DND-41 (cell line): ENCODE results near the gene PHF1.
"Not testable (repeated sequence)": the region's sequence is repeated elsewhere in the genome, so short reads cannot be mapped to it uniquely, and the experiment has no call there.

Experiments used
- ATAC-seq: fragments of 200-7000 bp; cut with Tn5 transposase; 3 replicates; pipeline ENCODE4 v1.9.1; 2021; ENCODE audit warnings: low read depth; ENCODE audit not compliant: insufficient read depth
- DNase-seq: peaks from one replicate; pipeline ENCODE4 v3.0.0-alpha.2; 2020
- H2AFZ ChIP-seq: 2 replicates; pipeline ENCODE4 v1.6.0; 2012; ENCODE audit warnings: low read depth, low read length
- H3K27ac ChIP-seq: 2 replicates; pipeline ENCODE4 v1.5.1; 2012; ENCODE audit warnings: low read length, inconsistent platforms
- H3K27me3 ChIP-seq: fragments of 200-600 bp; sonication (generic); 2 replicates; pipeline ENCODE4 v1.6.0; 2012; ENCODE audit warnings: low read length, mild to moderate bottlenecking, inconsistent platforms; ENCODE audit not compliant: insufficient read depth, poor library complexity
- H3K36me3 ChIP-seq: 2 replicates; pipeline ENCODE4 v1.5.1; 2012; ENCODE audit warnings: low read length, inconsistent platforms; ENCODE audit not compliant: insufficient read depth
- H3K4me1 ChIP-seq: 2 replicates; pipeline ENCODE4 v1.5.1; 2012; ENCODE audit warnings: mild to moderate bottlenecking, low read length; ENCODE audit not compliant: insufficient read depth
- H3K4me2 ChIP-seq: 2 replicates; pipeline ENCODE4 v1.6.0; 2012; ENCODE audit warnings: mild to moderate bottlenecking, moderate library complexity, low read length, inconsistent platforms; ENCODE audit not compliant: insufficient read depth
- H3K4me3 ChIP-seq, 2 experiments: fragments of 200-600 bp in 1 of 2; shearing (Covaris generic) in 1 of 2; 2 replicates each; pipeline ENCODE4 v1.5.1; 2012 to 2016; ENCODE audit warnings: inconsistent platforms in 2 of 2, low read length in 2 of 2, mild to moderate bottlenecking in 2 of 2, low read depth in 1 of 2, moderate library complexity in 1 of 2
- H3K79me2 ChIP-seq: 2 replicates; pipeline ENCODE4 v1.6.0; 2012; ENCODE audit warnings: low read length, inconsistent platforms; ENCODE audit not compliant: insufficient read depth
- H3K9ac ChIP-seq: 2 replicates; pipeline ENCODE4 v1.6.0; 2012; ENCODE audit warnings: low read depth, mild to moderate bottlenecking, inconsistent platforms, low read length, moderate library complexity
- H3K9me3 ChIP-seq: 2 replicates; pipeline ENCODE4 v1.5.1; 2012; ENCODE audit warnings: low read length, moderate library complexity, mild to moderate bottlenecking, inconsistent platforms; ENCODE audit not compliant: insufficient read depth, severe bottlenecking
- H4K20me1 ChIP-seq: 2 replicates; pipeline ENCODE4 v1.6.0; 2012; ENCODE audit warnings: low read length; ENCODE audit not compliant: insufficient read depth
- EZH2 ChIP-seq: IDR thresholded peaks from 3 replicates; pipeline ENCODE4 v1.6.1; 2012; ENCODE audit warnings: borderline replicate concordance, low read depth, mild to moderate bottlenecking, moderate library complexity, low read length, inconsistent platforms; ENCODE audit not compliant: severe bottlenecking
- TF ChIP-seq, protein P1 (sequence below): IDR thresholded peaks from 2 replicates; pipeline ENCODE4 v1.5.1; 2012; ENCODE audit warnings: borderline replicate concordance, low read length, moderate library complexity, mild to moderate bottlenecking; ENCODE audit not compliant: poor library complexity, severe bottlenecking; ENCODE audit errors: extremely low read depth

PHF1 gene

DNA sequence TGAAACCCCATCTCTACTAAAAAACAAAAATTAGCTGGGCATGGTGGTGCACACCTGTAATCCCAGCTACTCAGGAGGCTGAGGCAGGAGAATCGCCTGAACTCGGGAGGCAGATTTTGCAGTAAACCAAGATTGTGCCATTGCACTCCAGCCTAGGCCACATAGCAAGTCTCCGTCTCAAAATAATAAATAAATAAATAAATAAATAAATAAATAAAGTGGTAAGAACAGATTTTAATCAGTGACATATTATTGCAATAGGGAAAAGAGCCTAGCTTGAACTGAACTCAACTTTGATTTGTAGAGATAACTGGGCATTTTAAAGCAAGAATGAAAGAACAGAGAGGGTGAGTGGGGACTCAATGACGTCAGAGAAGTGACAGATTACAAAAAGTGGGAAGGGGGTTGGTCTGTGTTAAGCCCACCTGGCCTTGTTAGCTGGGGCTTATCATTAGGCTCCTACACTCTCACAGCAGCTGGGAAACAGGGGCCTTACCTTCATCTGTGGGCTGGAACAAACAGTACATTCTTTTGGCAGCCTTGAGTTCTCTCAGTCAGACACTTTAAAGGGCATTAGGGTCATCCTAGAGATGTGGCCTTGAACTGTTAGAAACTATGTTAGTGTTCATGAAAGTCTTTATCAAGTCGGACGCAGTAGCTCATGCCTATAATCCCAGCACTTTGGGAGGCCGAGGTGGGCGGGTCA lies 43.7 kb upstream of the PHF1 start:
- no peak overlapping the region for H3K9ac ChIP-seq
- no peaks in the 10 kb centered on the region for H3K27me3 ChIP-seq
- TF ChIP-seq EZH2, result no peak
- TF ChIP-seq, protein P1, sequence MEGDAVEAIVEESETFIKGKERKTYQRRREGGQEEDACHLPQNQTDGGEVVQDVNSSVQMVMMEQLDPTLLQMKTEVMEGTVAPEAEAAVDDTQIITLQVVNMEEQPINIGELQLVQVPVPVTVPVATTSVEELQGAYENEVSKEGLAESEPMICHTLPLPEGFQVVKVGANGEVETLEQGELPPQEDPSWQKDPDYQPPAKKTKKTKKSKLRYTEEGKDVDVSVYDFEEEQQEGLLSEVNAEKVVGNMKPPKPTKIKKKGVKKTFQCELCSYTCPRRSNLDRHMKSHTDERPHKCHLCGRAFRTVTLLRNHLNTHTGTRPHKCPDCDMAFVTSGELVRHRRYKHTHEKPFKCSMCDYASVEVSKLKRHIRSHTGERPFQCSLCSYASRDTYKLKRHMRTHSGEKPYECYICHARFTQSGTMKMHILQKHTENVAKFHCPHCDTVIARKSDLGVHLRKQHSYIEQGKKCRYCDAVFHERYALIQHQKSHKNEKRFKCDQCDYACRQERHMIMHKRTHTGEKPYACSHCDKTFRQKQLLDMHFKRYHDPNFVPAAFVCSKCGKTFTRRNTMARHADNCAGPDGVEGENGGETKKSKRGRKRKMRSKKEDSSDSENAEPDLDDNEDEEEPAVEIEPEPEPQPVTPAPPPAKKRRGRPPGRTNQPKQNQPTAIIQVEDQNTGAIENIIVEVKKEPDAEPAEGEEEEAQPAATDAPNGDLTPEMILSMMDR, result no peak
- H2AFZ ChIP-seq, result no peak overlapping the region
- H3K9me3 ChIP-seq, result no peaks in the 10 kb centered on the region
- no peak overlapping the region for H3K27ac ChIP-seq
- DNase-seq (no peak), ATAC-seq (no peak)
- H3K4me3 ChIP-seq, result no peak overlapping the region
- no peaks in the 10 kb centered on the region for H4K20me1 ChIP-seq
- H3K36me3 ChIP-seq, result no peaks in the 10 kb centered on the region
- no peaks in the 10 kb centered on the region for H3K79me2 ChIP-seq
- H3K4me2 ChIP-seq, result no peak overlapping the region
- H3K4me1 ChIP-seq, result no peaks in the 10 kb centered on the region

DNA sequence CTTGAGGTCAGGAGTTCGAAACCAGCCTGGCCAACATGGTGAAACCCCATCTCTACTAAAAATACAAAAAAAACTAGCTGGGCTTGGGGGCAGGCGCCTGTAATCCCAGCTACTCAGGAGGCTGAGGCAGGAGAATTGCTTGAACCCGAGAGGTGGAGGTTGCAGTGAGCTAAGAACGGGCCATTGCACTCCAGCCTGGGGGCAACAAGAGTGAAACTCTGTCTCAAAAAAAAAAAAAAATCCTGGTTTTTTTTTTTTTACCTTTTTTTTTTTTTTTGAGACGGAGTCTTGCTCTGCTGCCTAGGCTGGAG lies 43.1 kb upstream of the PHF1 start:
- ATAC-seq, H3K27ac ChIP-seq: not testable (repeated sequence)

DNA sequence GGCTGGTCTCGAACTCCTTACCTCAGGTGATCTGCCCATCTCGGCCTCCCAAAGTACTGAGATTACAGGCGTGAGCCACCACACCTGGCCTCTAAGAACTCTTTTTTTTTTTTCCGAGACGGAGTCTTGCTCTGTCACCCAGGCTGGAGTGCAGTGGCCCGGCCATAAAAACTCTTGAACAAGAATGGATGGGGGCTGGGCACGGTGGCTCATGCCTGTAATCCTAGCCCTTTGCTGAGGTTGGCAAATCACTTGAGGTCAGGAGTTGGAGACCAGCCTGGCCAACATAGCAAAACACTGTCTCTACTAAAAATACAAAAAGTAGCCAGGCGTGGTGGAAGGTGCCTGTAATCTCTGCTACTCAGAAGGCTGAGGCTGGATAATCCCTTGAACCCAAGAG lies 38.9 kb upstream of the PHF1 start:
- not testable (repeated sequence) for ATAC-seq, H4K20me1 ChIP-seq, H3K79me2 ChIP-seq, H3K9me3 ChIP-seq, H2AFZ ChIP-seq, DNase-seq, H3K4me2 ChIP-seq, H3K4me1 ChIP-seq, H3K27me3 ChIP-seq, H3K4me3 ChIP-seq, H3K27ac ChIP-seq, H3K36me3 ChIP-seq, H3K9ac ChIP-seq

More for the DNA sequence above, 43.1 kb upstream of the PHF1 start:
- H3K9me3 ChIP-seq, H3K4me2 ChIP-seq, H3K4me1 ChIP-seq, DNase-seq, H3K9ac ChIP-seq, H3K36me3 ChIP-seq, H3K27me3 ChIP-seq, H2AFZ ChIP-seq, H4K20me1 ChIP-seq, H3K4me3 ChIP-seq, H3K79me2 ChIP-seq: not testable (repeated sequence)

DNA sequence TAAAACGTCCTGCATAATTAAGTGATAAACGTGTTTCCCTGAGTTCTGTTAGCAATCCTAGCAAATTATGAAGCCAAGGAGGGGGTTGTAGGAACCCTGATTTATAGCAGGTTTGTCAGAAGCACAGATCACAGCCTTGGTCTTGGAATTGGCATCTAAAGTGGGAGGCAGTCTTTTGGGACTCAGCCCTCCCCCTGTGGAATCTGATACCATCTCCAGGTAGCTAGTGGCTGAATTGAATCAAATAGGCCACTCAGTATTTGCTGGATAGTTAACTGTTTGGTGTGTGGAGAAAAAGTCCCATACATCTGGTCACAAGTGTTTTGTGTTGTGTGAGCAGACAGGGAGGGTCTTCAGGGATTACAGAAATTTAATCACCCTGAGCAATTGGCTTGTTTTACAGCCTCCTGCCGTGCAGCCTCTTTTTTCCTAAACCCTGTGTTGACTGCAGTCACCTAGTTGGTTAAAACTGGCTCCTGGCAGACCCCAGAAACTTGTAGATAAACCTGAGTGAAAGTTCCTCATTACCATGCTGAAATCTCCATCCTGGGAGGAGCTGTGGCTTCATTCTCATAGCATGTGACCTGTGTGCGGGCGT lies 38.2 kb upstream of the PHF1 start:
- no peaks in the 10 kb centered on the region for H3K79me2 ChIP-seq
- H3K4me1 ChIP-seq, result no peaks in the 10 kb centered on the region
- DNase-seq (no peak), ATAC-seq (no peak)
- no peak overlapping the region for H3K27ac ChIP-seq
- H3K9ac ChIP-seq, result no peak overlapping the region
- H3K27me3 ChIP-seq, result peaks cover 2% of the 10 kb centered on the region
- no peak overlapping the region for H3K4me3 ChIP-seq
- H2AFZ ChIP-seq, result no peak overlapping the region
- no peak overlapping the region for H3K4me2 ChIP-seq
- no peaks in the 10 kb centered on the region for H3K36me3 ChIP-seq
- TF ChIP-seq, protein P1, result no peak
- no peak for TF ChIP-seq EZH2
- no peaks in the 10 kb centered on the region for H4K20me1 ChIP-seq
- no peaks in the 10 kb centered on the region for H3K9me3 ChIP-seq
